ENCODE data around the gene PAX3.

The PAX3 gene

DNA sequence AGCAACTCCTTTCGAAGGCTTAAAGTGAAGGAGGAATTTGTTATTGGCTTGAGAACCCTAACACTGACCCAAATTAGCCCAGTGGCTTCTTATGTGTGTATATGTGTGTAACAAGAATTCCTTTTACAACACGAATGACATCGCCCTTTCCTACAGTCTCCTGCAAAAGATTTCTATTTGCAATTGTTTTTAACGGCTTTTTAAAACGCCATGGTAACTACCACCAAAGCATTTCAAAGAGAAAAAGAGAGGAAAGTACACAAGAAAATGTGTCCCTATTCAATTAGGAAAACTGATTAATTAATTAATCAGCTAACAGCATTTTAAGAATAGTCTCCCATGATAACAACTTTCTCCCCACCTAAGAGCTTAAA is 58.1 kb downstream of the PAX3 start:
- no peak overlapping the region for H3K4me3 ChIP-seq (ENCODE audit: insufficient read depth, low read length, poor library complexity, severe bottlenecking)
- no peak overlapping the region for H3K4me2 ChIP-seq (ENCODE audit: low read depth, low read length, poor library complexity, severe bottlenecking)
- no peak overlapping the region for H3K9ac ChIP-seq (ENCODE audit: low read length)
- TF ChIP-seq, protein P1, sequence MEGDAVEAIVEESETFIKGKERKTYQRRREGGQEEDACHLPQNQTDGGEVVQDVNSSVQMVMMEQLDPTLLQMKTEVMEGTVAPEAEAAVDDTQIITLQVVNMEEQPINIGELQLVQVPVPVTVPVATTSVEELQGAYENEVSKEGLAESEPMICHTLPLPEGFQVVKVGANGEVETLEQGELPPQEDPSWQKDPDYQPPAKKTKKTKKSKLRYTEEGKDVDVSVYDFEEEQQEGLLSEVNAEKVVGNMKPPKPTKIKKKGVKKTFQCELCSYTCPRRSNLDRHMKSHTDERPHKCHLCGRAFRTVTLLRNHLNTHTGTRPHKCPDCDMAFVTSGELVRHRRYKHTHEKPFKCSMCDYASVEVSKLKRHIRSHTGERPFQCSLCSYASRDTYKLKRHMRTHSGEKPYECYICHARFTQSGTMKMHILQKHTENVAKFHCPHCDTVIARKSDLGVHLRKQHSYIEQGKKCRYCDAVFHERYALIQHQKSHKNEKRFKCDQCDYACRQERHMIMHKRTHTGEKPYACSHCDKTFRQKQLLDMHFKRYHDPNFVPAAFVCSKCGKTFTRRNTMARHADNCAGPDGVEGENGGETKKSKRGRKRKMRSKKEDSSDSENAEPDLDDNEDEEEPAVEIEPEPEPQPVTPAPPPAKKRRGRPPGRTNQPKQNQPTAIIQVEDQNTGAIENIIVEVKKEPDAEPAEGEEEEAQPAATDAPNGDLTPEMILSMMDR (IDR thresholded peaks at IDR 0.05; ENCODE audit: insufficient read depth, low read length, poor library complexity, severe bottlenecking), result no peak
- TF ChIP-seq EZH2phosphoT487 (conservative IDR thresholded peaks at IDR 0.05; ENCODE audit: low read length), result no peak
- no peak overlapping the region for H2AFZ ChIP-seq (ENCODE audit: low read depth, low read length, severe bottlenecking)
- H3K27me3 ChIP-seq (ENCODE audit: low read length), result no peaks in the 10 kb centered on the region
- no peaks in the 10 kb centered on the region for H3K36me3 ChIP-seq (ENCODE audit: low read length)
- H3K9me3 ChIP-seq (ENCODE audit: insufficient read depth, low read length), result no peaks in the 10 kb centered on the region
- no peaks in the 10 kb centered on the region for H3F3A ChIP-seq (ENCODE audit: insufficient read depth)
- no peaks in the 10 kb centered on the region for H4K20me1 ChIP-seq (ENCODE audit: low read depth, low read length)
- H3K9me2 ChIP-seq (replicated peaks; ENCODE audit: insufficient read depth, low read length), result no peaks in the 10 kb centered on the region
- no peak overlapping the region for H3K27ac ChIP-seq (ENCODE audit: low read depth, low read length)
- H3K79me2 ChIP-seq (ENCODE audit: insufficient read depth, low read length), result no peaks in the 10 kb centered on the region

DNA sequence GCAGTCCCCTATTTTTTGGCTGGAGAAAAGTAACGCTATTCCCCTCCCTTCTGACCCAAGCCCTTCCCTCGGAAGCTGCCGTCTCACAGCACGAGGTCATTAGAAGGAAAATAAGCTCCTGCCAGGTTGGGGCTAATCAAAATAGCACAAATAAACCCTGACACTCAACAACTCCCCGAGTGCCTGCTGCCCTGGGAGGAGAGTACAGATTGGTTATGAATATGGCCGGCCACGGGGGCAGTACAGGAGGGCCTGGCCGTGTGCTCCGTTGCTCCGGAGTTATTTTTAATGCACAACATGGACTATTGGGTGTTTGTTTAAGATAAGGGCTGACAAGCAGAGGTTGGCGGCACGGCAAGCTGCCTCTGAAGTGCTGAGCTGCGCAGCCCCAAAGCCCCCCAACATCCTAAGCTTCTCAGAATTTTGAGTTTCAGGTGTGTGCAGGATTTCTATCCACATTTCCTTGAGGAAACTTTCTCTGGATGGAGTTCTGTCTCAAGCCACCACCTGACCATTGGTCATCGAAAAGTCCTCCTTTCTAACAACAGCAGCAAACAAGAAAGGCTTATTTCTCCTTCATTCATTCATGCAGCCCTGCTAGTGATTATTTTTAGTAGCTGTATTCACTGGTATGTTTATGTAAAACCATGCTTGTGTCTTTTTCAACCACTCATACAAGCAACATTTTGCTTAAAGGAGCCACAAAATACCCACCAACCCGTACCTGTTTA is 58.7 kb downstream of the PAX3 start:
- Histone ChIP-seq H4K20me1 (ENCODE audit: low read depth, low read length) (no peaks in the 10 kb centered on the region), H3F3A (ENCODE audit: insufficient read depth) (no peaks in the 10 kb centered on the region), H3K36me3 (ENCODE audit: low read length) (no peaks in the 10 kb centered on the region), H3K9ac (ENCODE audit: low read length) (no peak overlapping the region), H3K4me2 (ENCODE audit: low read depth, low read length, poor library complexity, severe bottlenecking) (no peak overlapping the region), H3K27me3 (ENCODE audit: low read length) (no peaks in the 10 kb centered on the region), H3K27ac (ENCODE audit: low read depth, low read length) (no peak overlapping the region), H3K9me2 (replicated peaks; ENCODE audit: insufficient read depth, low read length) (no peaks in the 10 kb centered on the region), H3K9me3 (ENCODE audit: insufficient read depth, low read length) (no peaks in the 10 kb centered on the region), H3K4me3 (ENCODE audit: insufficient read depth, low read length, poor library complexity, severe bottlenecking) (no peak overlapping the region), H2AFZ (ENCODE audit: low read depth, low read length, severe bottlenecking) (no peak overlapping the region), H3K79me2 (ENCODE audit: insufficient read depth, low read length) (no peaks in the 10 kb centered on the region)
- TF ChIP-seq, protein P1 (IDR thresholded peaks at IDR 0.05; ENCODE audit: insufficient read depth, low read length, poor library complexity, severe bottlenecking), result no peak
- TF ChIP-seq EZH2phosphoT487 (conservative IDR thresholded peaks at IDR 0.05; ENCODE audit: low read length), result no peak

DNA sequence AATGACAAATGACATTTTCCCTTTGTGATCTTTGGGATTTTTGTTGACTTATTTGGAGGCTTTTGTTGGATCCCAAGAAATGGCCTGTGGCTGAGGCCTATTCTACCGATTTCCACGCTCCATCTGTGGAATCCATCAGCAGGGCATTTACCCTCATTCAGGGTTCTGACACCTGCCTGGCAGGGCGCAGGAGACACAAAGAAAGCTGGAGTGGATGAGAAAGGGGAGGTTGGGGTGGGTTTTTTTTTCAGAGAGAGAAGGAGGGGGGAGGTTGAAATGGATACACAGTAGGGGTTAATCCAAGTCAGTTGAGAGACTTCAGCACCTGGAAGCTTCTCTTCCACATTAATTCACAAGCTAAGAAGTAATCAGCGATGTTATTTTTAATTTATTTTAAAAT is 59.7 kb downstream of the PAX3 start:
- no peak overlapping the region for H3K4me2 ChIP-seq (ENCODE audit: low read depth, low read length, poor library complexity, severe bottlenecking)
- no peaks in the 10 kb centered on the region for H3F3A ChIP-seq (ENCODE audit: insufficient read depth)
- H3K79me2 ChIP-seq (ENCODE audit: insufficient read depth, low read length), result no peaks in the 10 kb centered on the region
- H3K27me3 ChIP-seq (ENCODE audit: low read length), result no peaks in the 10 kb centered on the region
- no peaks in the 10 kb centered on the region for H4K20me1 ChIP-seq (ENCODE audit: low read depth, low read length)
- TF ChIP-seq, protein P1 (IDR thresholded peaks at IDR 0.05; ENCODE audit: insufficient read depth, low read length, poor library complexity, severe bottlenecking), result no peak
- TF ChIP-seq EZH2phosphoT487 (conservative IDR thresholded peaks at IDR 0.05; ENCODE audit: low read length), result no peak
- H3K27ac ChIP-seq (ENCODE audit: low read depth, low read length), result no peak overlapping the region
- no peaks in the 10 kb centered on the region for H3K9me3 ChIP-seq (ENCODE audit: insufficient read depth, low read length)
- no peaks in the 10 kb centered on the region for H3K9me2 ChIP-seq (replicated peaks; ENCODE audit: insufficient read depth, low read length)
- no peak overlapping the region for H3K4me3 ChIP-seq (ENCODE audit: insufficient read depth, low read length, poor library complexity, severe bottlenecking)
- no peak overlapping the region for H2AFZ ChIP-seq (ENCODE audit: low read depth, low read length, severe bottlenecking)
- H3K9ac ChIP-seq (ENCODE audit: low read length), result no peak overlapping the region
- H3K36me3 ChIP-seq (ENCODE audit: low read length), result no peaks in the 10 kb centered on the region
